ENCODE measurements around the gene PPM1D. TPM values are rescaled to one million over a fixed set of nuclear protein-coding genes. Genes with fewer than 3 reads are reported as not detected.
"Not testable (repeated sequence)": the region's sequence is repeated elsewhere in the genome, so short reads cannot be mapped to it uniquely, and the experiment has no call there.

PPM1D gene
- total RNA-seq, 2 experiments from 2014 or later = 18.1 to 18.3 TPM

DNA sequence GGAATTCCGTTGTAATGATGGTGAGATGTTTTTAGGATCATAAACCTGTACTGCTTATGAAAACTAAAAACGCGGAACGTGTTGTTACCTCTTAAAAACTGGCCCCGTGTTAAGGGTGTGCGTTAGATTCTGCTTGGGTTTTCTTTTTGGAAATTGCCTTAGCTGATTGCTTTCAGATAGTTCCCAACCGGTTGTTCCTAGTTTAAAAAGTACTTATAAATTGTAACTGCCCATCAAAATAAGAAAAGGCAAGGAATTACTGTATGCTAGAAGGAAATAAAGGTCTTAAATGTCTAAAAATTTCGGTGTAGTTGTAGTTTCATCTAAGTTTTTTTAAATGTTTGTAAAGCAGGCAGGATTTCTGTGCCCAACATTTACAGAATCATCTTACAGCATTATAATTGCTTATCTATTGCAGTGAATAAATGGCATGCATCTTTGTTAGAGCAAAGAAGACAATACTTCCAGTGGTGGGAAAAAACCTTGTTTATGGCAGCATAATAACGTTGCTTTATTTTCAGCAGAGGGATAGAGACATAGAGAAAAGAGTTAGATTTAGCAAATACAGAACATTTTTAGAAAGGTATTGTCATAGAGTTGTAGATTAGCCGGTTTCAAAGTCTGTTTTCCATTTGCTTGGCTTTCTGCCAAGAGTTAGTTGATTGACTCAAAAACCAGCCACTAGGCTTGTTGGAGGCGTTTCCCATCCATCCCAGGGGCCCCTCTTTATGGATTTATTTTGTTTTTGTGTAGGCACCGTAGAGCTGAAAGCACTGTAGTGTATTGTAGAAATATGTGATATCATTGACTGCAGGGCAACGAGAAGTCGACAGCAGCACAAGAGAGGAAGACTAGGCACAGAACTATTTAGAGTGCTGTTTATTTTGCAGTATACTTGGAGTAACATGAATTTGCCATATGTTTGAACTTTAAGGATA is 1.7 kb downstream of the PPM1D start:
- Histone ChIP-seq H3K4me1 (ENCODE audit: insufficient read depth, low read length) (peaks cover 23% of the 10 kb centered on the region), H3K4me3 (ENCODE audit: low read length) (peak overlapping the region; percentile 87), H3K36me3 (ENCODE audit: insufficient read depth, low read length) (no peaks in the 10 kb centered on the region), H3K27ac (ENCODE audit: low read depth in 1 of 2, low read length in 2 of 2) (no peak overlapping the region), H3K9me3 (ENCODE audit: control insufficient read depth in 1 of 2, insufficient read depth in 1 of 2, low read length in 2 of 2) (no peaks in the 10 kb centered on the region), H3K27me3 (ENCODE audit: control insufficient read depth in 1 of 2, insufficient read depth in 2 of 2, low read length in 2 of 2) (no peaks in the 10 kb centered on the region)
- DNase-seq = peak in 8 of 14 experiments; percentile 4 to 68 (median 26)
- intact Hi-C loops (cut with DNase I, micrococcal nuclease) = loop anchor here (1.0 to 5.0 kb wide), 4 partner anchors 36 to 209 kb away; partner anchors contain the start of genes USP32 (in 2 of the 2) and BCAS3 (in 1 of the 2)
- Mint-ChIP-seq H3K9me3 (no peaks in the 10 kb centered on the region), H3K27me3 (no peaks in the 10 kb centered on the region), H3K4me1 (ENCODE audit: low read depth) (peaks cover 60% of the 10 kb centered on the region), H3K27ac (peak overlapping the region; percentile 94), H3K36me3 (ENCODE audit: low read depth) (peaks cover 17% of the 10 kb centered on the region), H3K4me3 (peak overlapping the region; percentile 98)
- ATAC-seq (ENCODE audit: poor library complexity) = no peak
- ChIA-PET CTCF (interaction anchor here (0.6 to 1.7 kb wide), 7 partner anchors 11 to 88 kb away, joined by 3 to 5 read pairs (median 3); no protein-coding TSS in a partner anchor), POLR2A (interaction anchor here (0.6 kb wide), 1 partner anchor 11 kb away, joined by 3 read pairs; no protein-coding TSS in a partner anchor)
- peak; percentile 23 for TF ChIP-seq CTCF (IDR thresholded peaks at IDR 0.05)

GRCh38 chr17:60602385-60602742 is 2.4 kb downstream of the PPM1D start:
- H3K27ac Mint-ChIP-seq = no peak overlapping the region
- TF ChIP-seq CTCF (IDR thresholded peaks at IDR 0.05) = no peak
- ChIA-PET CTCF (interaction anchor here (0.6 to 1.7 kb wide), 3 partner anchors 35 to 38 kb away, joined by 3 to 5 read pairs (median 4); no protein-coding TSS in a partner anchor), POLR2A (no interaction called here)
- no peaks in the 10 kb centered on the region for H3K9me3 Mint-ChIP-seq
- H3K36me3 Mint-ChIP-seq (ENCODE audit: low read depth) = peaks cover 17% of the 10 kb centered on the region
- Histone ChIP-seq H3K27me3 (ENCODE audit: control insufficient read depth in 1 of 2, insufficient read depth in 2 of 2, low read length in 2 of 2) (no peaks in the 10 kb centered on the region), H3K4me3 (ENCODE audit: low read length) (peak overlapping the region; percentile 87), H3K27ac (ENCODE audit: low read depth in 1 of 2, low read length in 2 of 2) (no peak overlapping the region), H3K9me3 (ENCODE audit: control insufficient read depth in 1 of 2, insufficient read depth in 1 of 2, low read length in 2 of 2) (no peaks in the 10 kb centered on the region), H3K4me1 (ENCODE audit: insufficient read depth, low read length) (peaks cover 23% of the 10 kb centered on the region), H3K36me3 (ENCODE audit: insufficient read depth, low read length) (no peaks in the 10 kb centered on the region)
- intact Hi-C loops (cut with DNase I, micrococcal nuclease) = loop anchor here (5.0 kb wide), 2 partner anchors 35 to 210 kb away; partner anchors contain the start of gene USP32 (in 2 of the 2)
- DNase-seq (no peak), ATAC-seq (ENCODE audit: poor library complexity) (no peak)
- H3K27me3 Mint-ChIP-seq = no peaks in the 10 kb centered on the region
- H3K4me3 Mint-ChIP-seq = peak overlapping the region; percentile 98
- H3K4me1 Mint-ChIP-seq (ENCODE audit: low read depth) = peaks cover 66% of the 10 kb centered on the region

DNA sequence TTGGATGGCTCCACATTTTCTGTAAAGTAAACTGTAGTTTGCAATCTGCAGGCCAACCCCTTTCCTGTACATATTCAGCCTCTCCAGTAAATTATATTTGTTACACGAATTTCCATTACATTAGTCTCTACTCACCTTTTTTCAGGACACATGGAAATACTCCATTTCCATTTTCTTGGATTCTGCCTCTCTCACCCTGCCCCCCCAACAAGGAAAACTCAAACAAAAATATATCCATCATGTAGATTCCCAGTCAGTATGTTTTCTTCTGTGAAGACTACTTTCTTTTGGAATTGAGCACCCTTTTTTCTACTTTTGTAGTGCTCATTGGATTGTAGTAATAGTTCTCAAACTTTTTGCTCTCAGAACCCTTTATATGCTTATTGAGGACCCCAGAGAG is 2.9 kb downstream of the PPM1D start:
- Histone ChIP-seq H3K36me3 (ENCODE audit: insufficient read depth, low read length) (no peaks in the 10 kb centered on the region), H3K4me3 (ENCODE audit: low read length) (no peak overlapping the region), H3K9me3 (ENCODE audit: control insufficient read depth in 1 of 2, insufficient read depth in 1 of 2, low read length in 2 of 2) (no peaks in the 10 kb centered on the region), H3K4me1 (ENCODE audit: insufficient read depth, low read length) (peaks cover 23% of the 10 kb centered on the region), H3K27me3 (ENCODE audit: control insufficient read depth in 1 of 2, insufficient read depth in 2 of 2, low read length in 2 of 2) (no peaks in the 10 kb centered on the region), H3K27ac (ENCODE audit: low read depth in 1 of 2, low read length in 2 of 2) (no peak overlapping the region)
- DNase-seq = no peak
- intact Hi-C loops (cut with DNase I, micrococcal nuclease) = loop anchor here (5.0 kb wide), 2 partner anchors 34 to 211 kb away; partner anchors contain the start of gene USP32 (in 2 of the 2)
- Mint-ChIP-seq H3K9me3 (no peaks in the 10 kb centered on the region), H3K27me3 (no peaks in the 10 kb centered on the region), H3K4me1 (ENCODE audit: low read depth) (peaks cover 70% of the 10 kb centered on the region), H3K4me3 (peak overlapping the region; percentile 98), H3K36me3 (ENCODE audit: low read depth) (peaks cover 17% of the 10 kb centered on the region), H3K27ac (no peak overlapping the region)
- ChIA-PET POLR2A (no interaction called here), CTCF (interaction anchor here (0.6 to 0.9 kb wide), 2 partner anchors 34 to 38 kb away, joined by 3 to 4 read pairs; no protein-coding TSS in a partner anchor)
- no peak for ATAC-seq (ENCODE audit: poor library complexity)
- TF ChIP-seq CTCF (IDR thresholded peaks at IDR 0.05) = no peak

DNA sequence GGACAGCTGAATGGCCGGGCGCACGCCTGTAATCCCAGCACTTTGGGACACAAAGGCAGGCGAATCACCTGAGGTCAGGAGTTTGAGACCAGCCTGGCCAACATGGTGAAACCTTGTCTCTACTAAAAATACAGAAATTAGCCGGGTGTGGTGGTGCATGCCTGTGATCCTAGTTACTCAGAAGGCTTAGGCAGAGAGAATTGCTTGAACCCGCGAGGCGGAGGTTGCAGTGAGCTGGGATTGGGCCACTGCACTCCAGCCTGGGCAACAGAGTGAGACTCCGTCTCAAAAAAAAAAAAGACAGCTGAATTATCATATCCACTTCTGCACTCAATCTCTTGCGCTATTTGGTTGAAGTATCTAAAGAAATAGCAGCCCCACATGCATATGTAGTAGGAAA is 3.5 kb downstream of the PPM1D start:
- H3K27ac Mint-ChIP-seq; H3K4me3 ChIP-seq (ENCODE audit: low read length); H3K9me3 ChIP-seq (ENCODE audit: control insufficient read depth in 1 of 2, insufficient read depth in 1 of 2, low read length in 2 of 2); H3K27me3 Mint-ChIP-seq; DNase-seq; POLR2A ChIA-PET; H3K27ac ChIP-seq (ENCODE audit: low read depth in 1 of 2, low read length in 2 of 2); H3K36me3 ChIP-seq (ENCODE audit: insufficient read depth, low read length); H3K9me3 Mint-ChIP-seq; H3K27me3 ChIP-seq (ENCODE audit: control insufficient read depth in 1 of 2, insufficient read depth in 2 of 2, low read length in 2 of 2); ATAC-seq (ENCODE audit: poor library complexity): not testable (repeated sequence)
- Mint-ChIP-seq H3K4me3 (peak overlapping the region; percentile 56), H3K36me3 (ENCODE audit: low read depth) (peaks cover 17% of the 10 kb centered on the region), H3K4me1 (ENCODE audit: low read depth) (peaks cover 64% of the 10 kb centered on the region)
- peaks cover 23% of the 10 kb centered on the region for H3K4me1 ChIP-seq (ENCODE audit: insufficient read depth, low read length)
- intact Hi-C loops (cut with DNase I, micrococcal nuclease) = loop anchor here (5.0 kb wide), 2 partner anchors 34 to 211 kb away; partner anchors contain the start of gene USP32 (in 2 of the 2)
- CTCF ChIA-PET = interaction anchor here (0.6 kb wide), 1 partner anchor 1342 kb away, joined by 3 read pairs; no protein-coding TSS in a partner anchor
